Stimulated activated CD4-positive, alpha-beta T cell treated with anti-CD3 and anti-CD28 coated beads, Interleukin-4, amount 100 ng/mL, for 4 hours (primary cell): ENCODE results near the gene TOLLIP.
"Not testable (repeated sequence)": the region's sequence is repeated elsewhere in the genome, so short reads cannot be mapped to it uniquely, and the experiment has no call there.

Experiments
- DNase-seq, 2 experiments: peaks; one replicate each; pipeline ENCODE4 v3.0.0-alpha.2; 2020

TOLLIP gene

DNA sequence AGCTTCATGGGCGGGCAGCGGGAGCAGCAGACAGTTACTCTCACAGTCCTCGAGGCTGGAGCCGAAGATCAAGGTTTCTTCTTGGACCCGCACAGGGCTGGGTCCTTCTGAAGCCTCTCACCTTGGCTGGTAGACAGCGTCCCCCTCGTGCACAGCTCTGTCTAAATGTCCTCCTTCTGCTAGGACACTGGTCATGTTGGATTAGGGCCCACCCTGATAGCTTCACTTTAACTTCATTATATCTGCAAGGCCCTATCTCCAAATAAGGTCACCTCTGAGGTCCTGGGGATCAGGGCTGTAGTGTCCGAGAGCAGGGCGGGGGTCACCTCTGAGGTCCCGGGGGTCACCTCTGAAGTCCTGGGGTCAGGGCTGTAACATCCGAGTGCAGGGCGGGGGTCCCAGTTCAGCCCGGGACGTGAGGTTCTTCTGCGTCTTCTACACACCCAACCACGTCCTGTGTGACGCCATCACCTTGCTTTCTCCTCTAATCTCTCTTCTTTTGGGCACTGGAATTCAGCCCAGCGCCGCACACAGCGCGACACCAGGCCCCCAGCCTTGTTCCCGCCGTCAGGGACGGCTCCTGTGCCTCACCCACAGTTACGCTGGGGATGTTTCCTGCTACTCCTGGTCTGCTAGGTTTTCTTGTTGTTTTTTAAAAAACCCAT is 34.1 kb upstream of the TOLLIP start:
- DNase-seq = no peak

DNA sequence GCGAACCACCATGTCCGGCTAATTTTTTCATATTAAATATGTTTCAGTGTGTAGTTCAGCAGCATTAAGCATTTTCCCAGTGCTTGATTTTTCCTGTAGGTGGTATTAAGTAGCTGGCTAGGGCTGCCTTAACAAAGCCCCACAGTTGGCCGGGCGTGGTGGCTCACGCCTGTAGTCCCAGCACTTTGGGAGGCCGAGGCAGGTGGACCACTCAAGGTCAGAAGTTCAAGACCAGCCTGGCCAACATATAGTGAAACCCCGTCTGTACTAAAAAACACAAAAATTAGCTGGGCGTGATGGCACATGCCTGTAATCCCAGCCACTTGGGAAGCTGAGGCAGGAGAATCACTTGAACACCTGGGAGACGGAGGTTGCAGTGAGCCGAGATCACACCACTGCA is 33.5 kb upstream of the TOLLIP start:
- no peak for DNase-seq

DNA sequence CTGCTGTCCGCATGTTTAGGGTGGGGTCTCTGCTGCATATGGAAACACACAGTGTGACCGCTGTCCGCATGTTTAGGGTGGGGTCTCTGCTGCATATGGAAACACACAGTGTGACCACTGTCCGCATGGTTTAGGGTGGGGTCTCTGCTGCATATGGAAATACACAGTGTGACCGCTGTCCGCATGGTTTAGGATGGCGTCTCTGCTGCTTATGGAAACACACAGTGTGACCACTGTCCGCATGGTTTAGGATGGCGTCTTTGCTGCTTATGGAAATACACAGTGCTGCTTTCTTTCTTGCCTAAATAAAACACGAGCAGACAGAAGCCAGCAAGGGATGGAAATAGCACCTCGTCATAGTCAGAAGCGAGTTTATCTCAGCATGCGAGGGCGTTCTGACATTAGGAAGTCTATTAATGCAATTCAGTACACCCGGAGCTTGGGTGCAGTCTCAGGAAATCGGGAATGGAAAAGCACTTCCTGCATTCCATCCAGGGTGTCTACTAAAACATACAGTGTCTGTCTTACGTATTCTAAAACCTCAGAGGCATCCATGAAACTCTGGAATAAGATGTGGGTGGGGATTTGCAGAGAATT is 32.6 kb upstream of the TOLLIP start:
- DNase-seq = no peak

DNA sequence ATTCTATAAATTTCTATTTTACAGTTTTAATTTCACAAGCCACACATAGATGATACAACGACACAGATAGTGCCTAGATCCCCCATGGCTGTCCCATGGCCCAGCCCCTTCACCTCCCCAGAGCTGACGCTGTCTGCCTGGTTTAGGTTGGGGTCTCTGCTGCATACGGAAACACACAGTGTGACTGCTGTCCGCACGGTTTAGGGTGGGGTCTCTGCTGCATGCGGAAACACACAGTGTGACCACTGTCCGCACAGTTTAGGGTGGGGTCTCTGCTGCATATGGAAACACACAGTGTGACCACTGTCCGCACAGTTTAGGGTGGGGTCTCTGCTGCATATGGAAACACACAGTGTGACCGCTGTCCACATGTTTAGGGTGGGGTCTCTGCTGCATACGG is 31.8 kb upstream of the TOLLIP start:
- not testable (repeated sequence) for DNase-seq

DNA sequence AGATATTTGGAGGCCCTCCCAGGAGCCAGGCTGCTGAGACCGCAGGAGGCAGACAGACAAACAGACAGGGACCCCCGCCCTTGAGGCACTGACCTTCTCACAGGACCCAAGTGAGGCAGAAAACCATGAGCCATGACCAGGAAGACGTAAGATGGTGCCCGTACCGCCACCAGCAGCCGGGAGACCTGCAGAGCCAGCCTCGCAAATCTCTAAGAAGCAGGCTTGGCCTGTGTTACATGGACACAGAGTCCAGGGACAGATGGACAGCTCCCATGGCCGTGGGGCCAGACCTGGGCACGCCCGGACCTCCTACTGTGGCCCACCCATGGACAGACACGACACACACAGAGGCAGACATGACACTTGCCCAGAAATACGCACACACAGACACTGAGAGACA is 30.7 kb upstream of the TOLLIP start:
- no peak for DNase-seq

DNA sequence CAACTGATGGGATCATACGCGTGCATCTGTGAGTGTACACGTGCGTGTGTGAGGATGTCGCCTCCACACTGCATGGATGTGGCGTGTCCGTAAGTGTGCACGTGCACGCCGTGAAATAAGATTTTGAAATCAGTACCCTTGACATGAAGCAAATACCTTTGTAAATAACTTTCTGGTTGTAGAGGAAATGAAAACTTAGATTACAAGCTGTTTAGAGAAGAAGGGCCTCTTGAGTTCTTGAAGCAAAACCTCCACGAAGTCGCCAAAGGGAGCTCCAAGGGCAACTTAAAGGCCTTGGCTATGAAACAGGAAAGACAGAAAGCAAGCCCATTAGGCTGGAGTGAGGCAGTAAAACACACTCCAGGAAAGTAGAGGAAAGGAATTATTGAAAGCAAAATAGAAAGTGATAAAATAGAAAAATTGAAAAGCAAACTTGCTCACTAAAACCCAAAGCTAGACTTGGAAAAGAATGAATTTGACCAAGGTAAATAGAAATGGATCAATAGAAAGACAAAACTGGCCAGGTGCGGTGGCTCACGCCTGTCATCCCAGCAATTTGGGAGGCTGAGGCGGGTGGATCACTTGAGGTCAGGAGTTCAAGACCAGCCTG is 29.7 kb upstream of the TOLLIP start:
- no peak for DNase-seq

DNA sequence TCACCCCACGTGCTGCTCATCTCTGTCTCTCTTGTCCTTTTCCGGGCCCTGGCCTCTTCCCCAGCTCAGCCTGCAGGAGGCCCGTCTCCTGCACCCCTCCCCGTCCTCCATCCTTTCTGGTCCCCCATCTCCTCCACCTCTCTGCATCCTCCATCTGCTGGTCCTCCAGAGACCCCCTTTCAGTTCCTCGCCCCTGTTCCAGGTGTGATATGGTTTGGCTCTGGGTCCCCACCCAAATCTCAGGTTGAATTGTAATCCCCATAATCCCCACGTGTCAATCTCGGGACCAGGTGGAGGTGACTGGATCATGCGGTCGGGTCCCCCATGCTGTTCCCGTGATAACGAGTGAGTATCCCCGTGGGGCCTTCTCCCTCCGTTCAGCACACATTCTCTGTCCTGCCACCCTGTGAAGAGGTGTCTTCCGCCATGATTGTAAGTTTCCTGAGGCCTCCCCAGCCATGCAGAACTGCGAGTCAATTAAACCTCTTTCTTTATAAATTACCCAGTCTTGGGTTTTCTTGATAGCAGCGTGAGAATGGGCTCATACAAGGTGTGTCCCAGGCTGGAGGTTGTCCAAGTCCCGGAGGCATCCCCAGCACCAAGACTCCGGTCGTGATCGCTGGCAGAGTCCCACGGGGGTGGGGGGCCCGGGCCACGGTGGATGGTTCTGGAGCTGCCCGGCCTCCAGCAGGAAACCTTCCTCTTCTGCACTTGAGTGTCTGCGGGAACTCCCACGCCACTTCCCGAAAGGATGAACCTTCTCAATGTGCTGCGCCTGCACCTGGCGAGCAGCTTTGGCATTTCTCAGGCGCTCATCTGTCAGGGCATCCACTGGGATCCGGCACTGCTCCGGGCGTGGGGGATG is 29.0 kb upstream of the TOLLIP start:
- DNase-seq = no peak

DNA sequence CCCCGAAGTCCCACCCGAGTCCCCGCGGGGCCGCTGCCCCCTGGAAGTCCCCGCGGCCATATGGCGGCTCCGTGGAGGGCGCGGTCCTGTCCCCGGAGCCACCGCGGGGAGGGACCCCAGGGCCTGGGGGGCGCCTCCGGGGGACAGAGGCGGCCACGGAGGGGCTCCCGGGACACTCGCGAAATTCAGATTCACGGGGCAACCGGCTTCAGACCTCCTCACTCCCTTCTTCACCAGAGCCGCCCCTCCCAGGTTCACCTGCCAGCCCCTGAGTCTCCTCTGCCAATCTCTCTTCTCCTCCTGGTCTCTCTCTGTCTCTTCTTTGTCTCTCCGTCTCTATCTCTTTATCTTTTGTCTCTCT is 28.2 kb upstream of the TOLLIP start:
- no peak for DNase-seq

DNA sequence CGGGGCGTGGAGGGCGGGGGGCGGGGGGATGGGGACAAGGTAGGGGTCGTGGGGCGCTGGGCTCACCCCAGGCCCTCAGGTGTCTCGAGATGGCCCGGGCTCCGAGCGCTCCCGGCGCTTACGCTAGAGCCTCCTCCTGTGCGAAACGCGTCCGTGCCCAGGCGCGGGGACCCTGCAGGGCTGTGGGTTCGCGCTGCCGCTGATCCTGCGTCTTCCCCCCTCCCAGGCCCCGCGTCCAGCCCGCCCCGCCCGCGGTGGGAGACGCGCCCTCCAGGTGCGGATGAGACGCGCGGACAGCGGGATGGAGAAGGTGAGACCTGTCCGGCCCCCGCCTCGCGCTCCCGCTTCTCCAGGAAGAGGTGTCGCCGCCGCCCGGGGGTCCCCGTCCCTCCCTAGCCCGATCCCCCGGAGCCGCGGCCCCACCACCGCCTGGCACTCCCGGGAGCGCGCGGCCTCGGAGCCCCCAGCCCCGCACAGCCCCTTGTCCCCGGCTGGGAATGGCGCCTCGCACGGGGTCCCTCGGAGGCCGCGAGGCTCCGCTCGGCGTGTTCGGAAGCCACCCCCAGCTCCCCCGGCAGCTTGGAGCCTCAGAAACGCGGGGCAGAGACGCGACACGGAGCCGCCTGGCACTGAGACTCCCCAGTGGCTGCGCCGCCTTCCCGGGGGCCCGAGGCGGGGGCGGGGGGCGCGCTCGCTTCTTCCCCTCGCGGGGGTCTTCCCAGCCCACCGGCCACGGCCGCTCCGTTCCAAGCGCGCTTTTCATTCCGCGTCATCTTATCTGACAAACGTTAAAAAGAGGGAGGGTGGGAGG is 27.6 kb upstream of the TOLLIP start:
- peak; percentile 47 to 51 for DNase-seq

DNA sequence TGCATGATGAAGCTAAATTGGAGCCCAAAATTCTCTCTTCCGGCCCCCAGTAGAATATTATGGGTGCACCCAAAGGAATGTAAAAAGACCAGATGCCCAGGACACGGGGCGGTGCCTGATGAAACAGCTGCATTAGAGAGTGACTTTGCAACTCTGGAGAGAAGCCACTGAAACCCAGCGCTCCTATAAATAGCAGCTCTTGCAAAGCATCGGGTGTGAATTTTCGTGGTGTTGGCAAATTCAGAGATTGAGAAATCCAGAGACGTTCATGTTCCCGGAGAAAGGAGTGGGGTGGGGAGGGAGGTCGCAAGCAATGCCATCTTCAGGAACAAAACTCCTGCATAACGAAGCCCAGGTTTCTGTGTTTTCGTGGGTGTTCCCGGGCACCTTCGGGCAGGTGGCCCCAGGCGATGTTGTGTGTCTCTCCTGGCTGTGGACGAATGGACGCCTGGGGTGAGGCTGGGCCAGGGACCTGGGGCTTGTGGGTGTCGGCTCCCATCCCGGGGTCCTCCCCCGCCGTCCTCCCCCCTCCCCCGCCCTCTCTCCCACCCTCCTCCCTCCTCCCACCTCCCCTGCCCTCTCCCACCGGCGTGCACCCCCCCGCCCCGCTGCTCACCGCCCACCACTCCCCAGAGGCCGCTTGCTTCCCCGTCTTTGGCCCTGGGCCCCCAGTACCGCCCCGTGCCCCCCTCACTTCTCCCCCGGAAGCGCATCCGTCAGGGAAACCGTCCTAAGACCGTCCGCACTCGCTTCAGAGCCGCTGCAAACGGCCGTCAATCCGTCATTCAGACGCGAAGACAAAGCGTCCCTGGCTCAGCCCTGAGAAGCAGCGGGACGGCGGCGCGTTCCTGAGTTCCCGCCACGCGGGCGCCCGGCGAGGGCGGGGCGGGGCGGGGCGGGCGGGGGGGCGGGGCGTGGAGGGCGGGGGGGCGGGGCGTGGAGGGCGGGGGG is 26.7 kb upstream of the TOLLIP start:
- DNase-seq = peak; percentile 50 to 53

DNA sequence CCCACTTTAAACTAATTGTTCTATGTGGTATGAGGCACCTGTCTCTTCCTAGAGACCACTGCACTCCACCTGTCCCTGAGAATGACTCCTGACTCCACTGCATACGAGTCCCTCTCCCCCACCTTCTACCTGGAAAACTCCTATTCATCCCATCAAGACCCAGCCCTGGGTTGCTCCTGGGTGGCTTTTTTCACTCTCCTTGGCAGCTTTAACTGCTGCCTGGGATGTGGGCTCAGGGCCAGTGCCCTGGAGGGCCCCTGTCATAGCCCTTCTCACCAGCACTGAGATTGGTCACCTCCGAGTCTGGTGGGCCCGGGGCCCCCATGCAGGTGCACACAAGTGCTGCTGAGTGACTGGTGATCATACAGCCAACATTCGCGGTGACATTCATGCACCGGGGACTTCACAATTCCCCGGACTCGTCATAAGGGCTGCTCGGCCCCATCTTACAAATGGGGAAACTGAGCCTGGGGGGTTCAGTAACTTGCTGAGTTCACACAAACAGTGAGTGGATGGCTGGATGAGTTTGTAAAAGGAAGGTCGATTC is 25.9 kb upstream of the TOLLIP start:
- no peak for DNase-seq

DNA sequence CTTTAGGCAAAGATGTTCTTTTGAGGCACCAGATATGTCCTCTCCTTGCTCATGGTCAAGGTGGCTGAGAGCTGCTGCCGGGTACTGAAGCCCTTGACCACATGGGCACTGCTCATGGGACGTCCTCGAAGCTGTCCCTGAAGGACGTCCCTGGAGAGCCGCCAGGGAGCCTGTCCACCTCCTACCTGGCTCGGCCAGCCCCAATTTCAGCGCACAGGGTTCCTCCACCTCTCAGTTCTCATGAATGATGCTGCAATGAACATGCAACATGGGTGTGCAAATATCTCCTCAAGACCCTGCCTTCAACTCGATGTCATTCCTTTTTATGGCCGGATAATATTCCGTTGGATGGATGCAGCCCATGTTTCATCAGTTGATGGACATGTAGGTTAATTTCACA is 24.4 kb upstream of the TOLLIP start:
- DNase-seq = no peak

DNA sequence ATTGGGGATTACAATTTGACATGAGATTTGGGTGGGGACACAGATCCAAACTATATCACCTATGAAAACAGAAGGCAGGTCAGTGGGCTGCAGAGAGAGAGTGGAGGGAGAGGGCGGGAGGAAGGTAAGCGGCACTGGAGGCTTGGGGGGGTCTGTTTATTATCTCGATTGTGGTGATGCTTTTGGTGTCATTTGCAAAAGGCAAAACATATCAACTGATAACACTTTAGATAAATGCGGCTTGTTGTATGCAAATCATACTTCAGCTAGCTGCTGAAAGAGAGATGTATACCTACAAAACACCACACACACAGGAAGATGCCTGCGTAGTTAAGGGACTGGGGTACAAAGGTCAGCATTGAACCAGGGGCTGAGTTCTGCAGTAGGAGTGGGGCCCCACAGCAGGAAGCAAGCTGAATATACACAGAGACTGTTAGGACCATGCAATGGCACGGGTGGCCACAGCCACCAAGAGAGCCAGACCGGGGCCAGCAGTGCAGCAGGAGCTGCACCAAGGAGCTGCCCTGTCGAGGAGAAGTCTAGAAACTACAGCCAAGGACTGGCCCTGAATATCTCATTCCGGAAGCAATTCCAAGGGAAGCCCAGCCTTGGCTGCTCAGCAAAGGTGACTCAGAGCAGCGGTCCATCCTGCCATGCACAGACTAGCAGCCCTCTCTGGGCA is 23.8 kb upstream of the TOLLIP start:
- DNase-seq = no peak

DNA sequence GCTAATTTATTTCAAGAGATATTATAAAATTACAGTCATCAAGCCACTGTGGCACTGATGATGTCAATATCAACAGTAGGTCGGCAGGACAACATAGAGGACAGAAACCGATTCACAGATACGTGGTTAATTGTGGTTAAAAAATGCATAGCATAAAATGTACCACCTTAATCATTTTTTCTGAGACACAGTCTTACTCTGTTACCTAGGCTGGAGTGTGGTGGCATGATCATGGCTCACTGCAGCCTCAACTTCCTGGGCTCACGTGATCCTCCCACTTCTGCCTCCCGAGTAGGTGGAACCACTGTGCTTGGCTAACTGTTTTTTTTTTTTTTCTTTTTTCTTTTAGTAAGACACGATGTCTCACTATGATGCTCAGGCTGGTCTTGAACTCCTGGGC is 21.0 kb upstream of the TOLLIP start:
- peak in 1 of 2 experiments; percentile 35 for DNase-seq

DNA sequence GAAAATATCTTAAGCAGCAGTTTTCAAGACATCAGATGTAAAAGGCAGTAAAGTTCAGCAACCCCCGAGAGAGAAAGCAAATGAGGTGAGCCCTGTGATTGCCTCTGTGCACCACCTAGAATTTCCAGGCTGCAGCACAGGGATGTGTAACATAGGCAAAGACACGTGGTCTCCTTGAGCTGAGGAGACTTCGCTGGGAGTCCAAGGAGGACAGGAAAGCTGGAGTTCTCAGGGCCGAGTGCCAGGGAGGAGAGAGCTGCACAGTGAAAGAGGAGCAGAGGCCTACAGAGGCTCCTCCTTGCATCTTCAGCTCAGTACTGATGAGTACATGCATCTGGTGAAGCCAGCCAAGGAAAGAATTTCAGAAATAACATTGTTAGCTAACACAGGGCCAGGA is 17.6 kb upstream of the TOLLIP start:
- no peak for DNase-seq

DNA sequence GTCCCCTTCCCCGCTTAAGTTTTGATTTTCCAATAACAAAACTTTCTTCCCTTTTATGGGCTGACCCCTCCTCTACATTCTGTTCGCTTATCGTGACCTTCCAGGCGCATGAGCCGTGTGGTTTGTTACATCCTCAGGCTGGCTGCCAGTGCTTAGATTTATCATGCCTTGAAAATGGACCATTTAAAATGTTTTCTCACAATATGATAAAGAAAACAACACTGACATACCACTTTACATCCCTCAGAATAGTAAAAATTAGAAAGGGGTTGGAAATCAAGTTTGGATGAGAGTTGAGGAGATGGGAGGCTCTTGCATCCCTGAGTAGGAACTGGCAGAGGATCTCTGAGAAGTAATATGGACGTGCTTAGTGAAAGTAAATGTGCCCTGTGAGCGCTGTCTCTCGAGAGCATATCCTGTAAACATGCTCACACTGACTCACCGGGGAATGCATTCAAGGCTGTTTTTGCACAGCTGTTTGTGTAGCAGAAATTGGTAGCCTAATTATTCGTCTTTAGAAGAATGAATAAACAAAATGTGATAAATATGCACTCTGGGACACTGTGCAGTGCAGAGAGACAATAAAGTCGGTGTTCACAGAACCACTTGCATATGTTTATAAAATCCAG is 17.1 kb upstream of the TOLLIP start:
- DNase-seq = no peak

DNA sequence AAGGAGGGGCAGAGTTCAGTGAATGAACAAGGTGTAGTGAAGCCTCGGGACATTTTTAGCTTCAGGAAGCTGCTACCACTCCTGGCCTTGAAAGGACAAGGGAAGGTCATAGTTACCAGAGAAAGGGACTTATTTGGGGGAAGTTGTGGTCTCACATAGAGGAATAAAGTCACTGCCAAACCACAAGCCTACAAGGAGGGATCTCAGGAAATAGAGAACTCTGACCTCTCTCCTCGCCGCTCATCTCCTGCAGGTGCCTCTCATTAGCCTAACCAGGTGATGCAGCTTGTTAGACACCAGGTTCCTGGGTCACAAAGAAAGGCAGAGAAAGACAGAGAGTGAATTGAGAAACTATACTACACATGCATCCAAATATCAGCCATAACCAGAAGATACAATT is 14.3 kb upstream of the TOLLIP start:
- no peak for DNase-seq

DNA sequence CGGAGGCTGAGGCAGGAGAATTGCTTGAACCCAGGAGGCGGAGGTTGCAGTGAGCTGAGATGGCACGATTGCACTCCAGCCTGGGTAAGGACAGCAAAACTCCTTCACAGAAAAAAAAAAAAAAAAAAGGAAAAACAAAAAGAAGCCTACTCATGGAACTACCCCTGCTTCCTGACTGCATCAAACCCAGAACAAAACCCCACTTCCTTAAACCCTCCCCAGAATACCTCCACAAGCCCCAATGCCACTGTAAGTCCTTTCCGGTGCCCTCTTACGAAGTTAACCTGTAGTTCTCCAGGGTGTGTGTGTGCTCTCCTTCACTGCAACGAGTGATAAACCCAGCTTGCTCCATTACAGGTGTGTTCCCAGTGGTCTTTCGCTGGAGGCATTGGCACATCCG is 8.6 kb upstream of the TOLLIP start:
- DNase-seq = no peak

DNA sequence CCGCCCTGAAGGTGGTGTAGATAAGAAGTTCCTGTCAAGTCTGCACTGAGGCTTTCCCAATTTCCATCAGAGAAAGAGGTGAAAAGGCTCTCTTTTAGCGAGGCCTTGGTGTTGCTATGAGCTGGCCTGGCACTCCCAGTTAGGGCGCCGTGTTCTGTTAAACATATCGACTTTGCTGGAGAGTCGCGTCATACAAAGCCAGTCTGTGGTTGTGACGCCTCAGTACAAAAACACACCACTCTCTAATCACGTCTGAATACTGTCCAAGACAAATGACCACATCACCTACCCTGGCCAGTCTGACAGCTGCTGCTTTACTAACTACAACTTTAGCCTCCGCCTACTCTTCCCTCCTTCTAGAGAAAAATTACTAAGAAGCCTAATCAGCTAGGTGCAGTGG is 8.0 kb upstream of the TOLLIP start:
- no peak for DNase-seq

DNA sequence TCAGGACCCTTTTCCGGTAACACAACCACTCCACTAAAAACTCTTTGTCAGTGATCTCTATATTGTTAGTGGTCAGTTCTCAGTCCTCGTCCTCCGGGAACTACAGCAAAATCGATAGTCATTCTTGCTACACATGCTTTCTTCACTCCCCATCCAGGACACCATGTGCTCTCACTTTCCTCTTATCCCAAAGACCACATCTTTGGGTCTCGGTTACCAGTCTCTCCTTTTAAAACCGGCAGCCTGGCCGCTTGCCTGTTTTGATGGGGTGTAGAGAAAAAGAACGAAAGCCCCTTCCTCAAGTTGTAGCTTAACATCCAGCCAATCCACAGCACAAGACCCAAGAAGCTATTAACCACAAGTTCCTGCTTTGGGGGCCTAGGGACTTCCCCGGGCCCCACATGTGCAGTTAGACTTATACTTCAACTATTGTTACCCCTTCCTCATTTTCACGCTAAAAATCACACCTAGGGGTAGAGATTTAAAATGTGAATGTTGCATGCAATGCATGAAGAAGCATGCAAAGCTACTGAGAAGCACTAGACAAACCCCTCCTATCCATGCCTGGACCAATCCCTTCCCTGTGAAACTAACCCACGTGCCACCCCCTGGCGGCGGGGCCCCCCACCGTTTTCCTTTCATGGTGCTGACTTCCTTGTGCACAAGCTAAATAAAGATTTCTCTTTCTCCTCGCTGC is 1.5 kb upstream of the TOLLIP start:
- DNase-seq = peak in 1 of 2 experiments; percentile 49
